Activated CD8-positive, alpha-beta T cell treated with anti-CD3 and anti-CD28 coated beads for 36 hours (primary cell): ENCODE measurements around the gene TBL1Y. TPM values are rescaled to one million over a fixed set of nuclear protein-coding genes. Genes with fewer than 3 reads are reported as not detected.
A peak's percentile ranks its signal among the peaks of the same experiment; 100 is the strongest.
"Not testable (repeated sequence)": the region's sequence is repeated elsewhere in the genome, so short reads cannot be mapped to it uniquely, and the experiment has no call there.

Source experiments
- ATAC-seq: fragments of 200-7000 bp; cut with Tn5 transposase; one replicate; pipeline ENCODE4 v1.10.0; 2021; ENCODE audit warnings: mild to moderate bottlenecking, moderate library complexity
- CTCF ChIA-PET: fragments of 350-600 bp; sonication (Branson Sonifier 250); formaldehyde crosslinking; loops from one replicate; lab custom pipeline; 2021; ENCODE audit warnings: antibody characterized with exemption; lab: Charles Lee
- POLR2A ChIA-PET: fragments of 350-600 bp; sonication (Branson Sonifier 250); formaldehyde crosslinking; loops from one replicate; lab custom pipeline; 2021; ENCODE audit warnings: antibody characterized with exemption; lab: Charles Lee
- DNase-seq: peaks from one replicate; pipeline ENCODE4 v3.0.0-alpha.2; 2020
- H3K27ac Mint-ChIP-seq: one replicate; pipeline ENCODE4 v1.8.0; 2021; ENCODE audit warnings: mild to moderate bottlenecking, mixed read lengths
- H3K27me3 Mint-ChIP-seq: one replicate; pipeline ENCODE4 v1.8.0; 2021; ENCODE audit warnings: mixed read lengths
- H3K36me3 Mint-ChIP-seq: one replicate; pipeline ENCODE4 v1.8.0; 2021; ENCODE audit warnings: low read depth, mixed read lengths
- H3K4me1 Mint-ChIP-seq: one replicate; pipeline ENCODE4 v1.8.0; 2021; ENCODE audit warnings: low read depth, mixed read lengths
- H3K4me3 Mint-ChIP-seq: one replicate; pipeline ENCODE4 v1.8.0; 2021; ENCODE audit warnings: mild to moderate bottlenecking, moderate library complexity, mixed read lengths
- H3K9me3 Mint-ChIP-seq: one replicate; pipeline ENCODE4 v1.8.0; 2021; ENCODE audit warnings: mixed read lengths
- CTCF ChIP-seq: fragments of 200-600 bp; IDR thresholded peaks from one replicate; pipeline ENCODE4 v1.8.0; 2022; ENCODE audit warnings: antibody characterized with exemption, mild to moderate bottlenecking
- intact Hi-C: fragments of 100-400 bp; cut with micrococcal nuclease; formaldehyde crosslinking; loops from one replicate; pipeline ENCODE4 v1.10.0; 2022
- total RNA-seq, 2 experiments: library from RNA; stranded (reverse); gene quantifications; one replicate each; pipeline ENCODE4 v1.2.3, GENCODE V29; 2021

The TBL1Y gene
- total RNA-seq: under 1 TPM in 1 of 2 experiments, not detected in 1; 0.11 TPM

- DNase-seq: no peak
- Mint-ChIP-seq H3K36me3 (no peaks in the 10 kb centered on the region), H3K27me3 (peaks cover 24% of the 10 kb centered on the region), H3K27ac (no peak within 1 kb of the TSS), H3K9me3 (no peaks in the 10 kb centered on the region), H3K4me3 (peak within 1 kb of the TSS; percentile 32), H3K4me1 (peaks cover 6% of the 10 kb centered on the region)
- peak; percentile 39 for ATAC-seq
- CTCF ChIA-PET: no interaction called here
- no peak for TF ChIP-seq CTCF
- POLR2A ChIA-PET: no interaction called here
- intact Hi-C loops: no loop called here
Measured at GRCh38 chrY:6910372-6911252, at the start of gene TBL1Y. TBL1Y (plus strand) TSS chrY:6910697; CDS start chrY:7025085, 114,388 bp downstream.

- no peak overlapping the region for H3K27ac Mint-ChIP-seq
- no peaks in the 10 kb centered on the region for H3K36me3 Mint-ChIP-seq
- DNase-seq: no peak
- no peaks in the 10 kb centered on the region for H3K9me3 Mint-ChIP-seq
- CTCF ChIA-PET: no interaction called here
- intact Hi-C loops: no loop called here
- POLR2A ChIA-PET: no interaction called here
- no peak for TF ChIP-seq CTCF
- no peak overlapping the region for H3K4me3 Mint-ChIP-seq
- H3K4me1 Mint-ChIP-seq: no peaks in the 10 kb centered on the region
- no peak for ATAC-seq
- no peaks in the 10 kb centered on the region for H3K27me3 Mint-ChIP-seq
Measured at GRCh38 chrY:6894496-6894895, 16.0 kb upstream of the TBL1Y start.

- DNase-seq (no peak), ATAC-seq (no peak)
- no peaks in the 10 kb centered on the region for H3K9me3 Mint-ChIP-seq
- no peaks in the 10 kb centered on the region for H3K36me3 Mint-ChIP-seq
- POLR2A ChIA-PET: no interaction called here
- no peak overlapping the region for H3K27ac Mint-ChIP-seq
- H3K27me3 Mint-ChIP-seq: no peaks in the 10 kb centered on the region
- H3K4me3 Mint-ChIP-seq: no peak overlapping the region
- no peak for TF ChIP-seq CTCF
- H3K4me1 Mint-ChIP-seq: no peaks in the 10 kb centered on the region
- intact Hi-C loops: no loop called here
- CTCF ChIA-PET: no interaction called here
Measured at GRCh38 chrY:6895236-6895635, 15.3 kb upstream of the TBL1Y start.

- H3K4me3 Mint-ChIP-seq, H3K27me3 Mint-ChIP-seq, H3K9me3 Mint-ChIP-seq, ATAC-seq, H3K36me3 Mint-ChIP-seq, H3K27ac Mint-ChIP-seq, H3K4me1 Mint-ChIP-seq, intact Hi-C loops, CTCF ChIA-PET, DNase-seq, POLR2A ChIA-PET: not testable (repeated sequence)
Measured at GRCh38 chrY:6902116-6902515, 8.4 kb upstream of the TBL1Y start.

GRCh38 chrY:6907591-6907990 lies 2.9 kb upstream of the TBL1Y start:
- H3K27ac Mint-ChIP-seq: no peak overlapping the region
- intact Hi-C loops: no loop called here
- peaks cover 19% of the 10 kb centered on the region for H3K27me3 Mint-ChIP-seq
- peaks cover 6% of the 10 kb centered on the region for H3K4me1 Mint-ChIP-seq
- ATAC-seq (no peak), DNase-seq (no peak)
- TF ChIP-seq CTCF: no peak
- CTCF ChIA-PET: no interaction called here
- H3K4me3 Mint-ChIP-seq: no peak overlapping the region
- no peaks in the 10 kb centered on the region for H3K36me3 Mint-ChIP-seq
- POLR2A ChIA-PET: no interaction called here
- no peaks in the 10 kb centered on the region for H3K9me3 Mint-ChIP-seq

GRCh38 chrY:6908021-6908420 lies 2.5 kb upstream of the TBL1Y start:
- H3K36me3 Mint-ChIP-seq, CTCF ChIA-PET, POLR2A ChIA-PET, H3K4me1 Mint-ChIP-seq, H3K27ac Mint-ChIP-seq, H3K9me3 Mint-ChIP-seq, DNase-seq, ATAC-seq, intact Hi-C loops, H3K4me3 Mint-ChIP-seq: not testable (repeated sequence)
- peaks cover 21% of the 10 kb centered on the region for H3K27me3 Mint-ChIP-seq
